CD4-positive, alpha-beta T cell (primary cell): ENCODE measurements around the gene TMEM61. TPM values are rescaled to one million over a fixed set of nuclear protein-coding genes. Genes with fewer than 3 reads are reported as not detected.

Experiments used
- ATAC-seq: fragments of 200-7000 bp; cut with Tn5 transposase; one replicate; pipeline ENCODE4 v1.10.0; 2022; ENCODE audit warnings: mild to moderate bottlenecking; ENCODE audit not compliant: poor library complexity
- CTCF ChIA-PET: fragments of 350-600 bp; sonication (Branson Sonifier 250); formaldehyde crosslinking; loops from one replicate; lab custom pipeline; 2021; ENCODE audit warnings: antibody characterized with exemption, inconsistent platforms; lab: Charles Lee
- POLR2A ChIA-PET: fragments of 350-600 bp; sonication (Branson Sonifier 250); formaldehyde crosslinking; loops from one replicate; lab custom pipeline; 2021; ENCODE audit warnings: antibody characterized with exemption, inconsistent platforms; lab: Charles Lee
- DNase-seq, 14 experiments: peaks; one replicate each; pipeline ENCODE4 v3.0.0-alpha.2; 2013 to 2020; ENCODE audit warnings: mixed read lengths in 2 of 14
- H3K27ac ChIP-seq, 2 donors: one replicate each; pipeline versions ENCODE4 v1.5.1 to v1.7.0; 2013; ENCODE audit warnings: low read length in 2 of 2, low read depth in 1 of 2, mild to moderate bottlenecking in 1 of 2
- H3K27me3 ChIP-seq, 2 experiments: 1 replicate in 1 of 2; 2 replicates in 1 of 2; pipeline versions ENCODE4 v1.6.1 to v1.7.0; 2013; ENCODE audit warnings: low read length in 2 of 2, control low read depth in 1 of 2, mild to moderate bottlenecking in 1 of 2, moderate library complexity in 1 of 2; ENCODE audit not compliant: insufficient read depth in 2 of 2, control insufficient read depth in 1 of 2
- H3K36me3 ChIP-seq: one replicate; pipeline ENCODE4 v1.6.1; 2013; ENCODE audit warnings: low read length, control low read depth; ENCODE audit not compliant: insufficient read depth
- H3K4me1 ChIP-seq: one replicate; pipeline ENCODE4 v1.6.1; 2013; ENCODE audit warnings: low read length, control low read depth; ENCODE audit not compliant: insufficient read depth
- H3K4me3 ChIP-seq: one replicate; pipeline ENCODE4 v1.5.1; 2013; ENCODE audit warnings: mild to moderate bottlenecking, low read length, moderate library complexity
- H3K9me3 ChIP-seq, 2 experiments: 1 replicate in 1 of 2; 2 replicates in 1 of 2; pipeline versions ENCODE4 v1.6.1 to v1.7.0; 2013; ENCODE audit warnings: low read length in 2 of 2, mild to moderate bottlenecking in 2 of 2, control low read depth in 1 of 2, moderate library complexity in 1 of 2; ENCODE audit not compliant: control insufficient read depth in 1 of 2, insufficient read depth in 1 of 2
- H3K27ac Mint-ChIP-seq: one replicate; pipeline ENCODE4 v1.8.0; 2020; ENCODE audit warnings: mixed read lengths
- H3K27me3 Mint-ChIP-seq: one replicate; pipeline ENCODE4 v1.8.0; 2021; ENCODE audit warnings: mixed read lengths
- H3K36me3 Mint-ChIP-seq: one replicate; pipeline ENCODE4 v1.8.0; 2021; ENCODE audit warnings: low read depth, mixed read lengths
- H3K4me1 Mint-ChIP-seq: one replicate; pipeline ENCODE4 v1.8.0; 2021; ENCODE audit warnings: low read depth, mixed read lengths
- H3K4me3 Mint-ChIP-seq: one replicate; pipeline ENCODE4 v1.8.0; 2020; ENCODE audit warnings: mild to moderate bottlenecking, mixed read lengths
- H3K9me3 Mint-ChIP-seq: one replicate; pipeline ENCODE4 v1.8.0; 2020; ENCODE audit warnings: mixed read lengths
- intact Hi-C, 2 experiments: fragments of 100-400 bp; cut with DNase I in 1 of 2; cut with micrococcal nuclease in 1 of 2; formaldehyde crosslinking; loops; one replicate each; pipeline versions ENCODE4 v1.15.1 to v1.9.0; 2023 to 2025; cut with DNase I, micrococcal nuclease
- total RNA-seq, 174 experiments: library from RNA in 2 of 174; stranded (reverse) in 2 of 174; gene quantifications; one replicate each; pipeline ENCODE4 v1.2.3 and lab custom pipeline; 2021 to 2026
- TF ChIP-seq, protein P1 (sequence below): fragments of 200-600 bp; IDR thresholded peaks from one replicate; pipeline ENCODE4 v1.8.0; 2022; ENCODE audit warnings: antibody characterized with exemption, mild to moderate bottlenecking

Gene TMEM61
- total RNA-seq, 2 experiments from 2014 or later: not detected

- Mint-ChIP-seq H3K27ac (no peak overlapping the region), H3K9me3 (no peaks in the 10 kb centered on the region), H3K27me3 (no peaks in the 10 kb centered on the region), H3K36me3 (no peaks in the 10 kb centered on the region), H3K4me1 (no peaks in the 10 kb centered on the region), H3K4me3 (no peak overlapping the region)
- Histone ChIP-seq H3K4me3 (no peak overlapping the region), H3K27me3 (peaks cover 0 to 5% of the 10 kb centered on the region in 2 experiments), H3K27ac (no peak overlapping the region), H3K36me3 (no peaks in the 10 kb centered on the region), H3K4me1 (no peaks in the 10 kb centered on the region), H3K9me3 (no peaks in the 10 kb centered on the region)
- intact Hi-C loops: no loop called here
- ChIA-PET POLR2A (no interaction called here), CTCF (no interaction called here)
- DNase-seq (no peak), ATAC-seq (no peak)
- TF ChIP-seq, protein P1, sequence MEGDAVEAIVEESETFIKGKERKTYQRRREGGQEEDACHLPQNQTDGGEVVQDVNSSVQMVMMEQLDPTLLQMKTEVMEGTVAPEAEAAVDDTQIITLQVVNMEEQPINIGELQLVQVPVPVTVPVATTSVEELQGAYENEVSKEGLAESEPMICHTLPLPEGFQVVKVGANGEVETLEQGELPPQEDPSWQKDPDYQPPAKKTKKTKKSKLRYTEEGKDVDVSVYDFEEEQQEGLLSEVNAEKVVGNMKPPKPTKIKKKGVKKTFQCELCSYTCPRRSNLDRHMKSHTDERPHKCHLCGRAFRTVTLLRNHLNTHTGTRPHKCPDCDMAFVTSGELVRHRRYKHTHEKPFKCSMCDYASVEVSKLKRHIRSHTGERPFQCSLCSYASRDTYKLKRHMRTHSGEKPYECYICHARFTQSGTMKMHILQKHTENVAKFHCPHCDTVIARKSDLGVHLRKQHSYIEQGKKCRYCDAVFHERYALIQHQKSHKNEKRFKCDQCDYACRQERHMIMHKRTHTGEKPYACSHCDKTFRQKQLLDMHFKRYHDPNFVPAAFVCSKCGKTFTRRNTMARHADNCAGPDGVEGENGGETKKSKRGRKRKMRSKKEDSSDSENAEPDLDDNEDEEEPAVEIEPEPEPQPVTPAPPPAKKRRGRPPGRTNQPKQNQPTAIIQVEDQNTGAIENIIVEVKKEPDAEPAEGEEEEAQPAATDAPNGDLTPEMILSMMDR: no peak
Measured at GRCh38 chr1:55005351-55006140, 25.1 kb downstream of the TMEM61 start.

GRCh38 chr1:55006931-55007330 is 26.5 kb downstream of the TMEM61 start:
- intact Hi-C loops: no loop called here
- H3K4me3 Mint-ChIP-seq: no peak overlapping the region
- H3K9me3 Mint-ChIP-seq: no peaks in the 10 kb centered on the region
- TF ChIP-seq, protein P1: no peak
- no peak overlapping the region for H3K27ac Mint-ChIP-seq
- DNase-seq (no peak), ATAC-seq (no peak)
- no peak overlapping the region for H3K27ac ChIP-seq
- no peaks in the 10 kb centered on the region for H3K27me3 ChIP-seq
- POLR2A ChIA-PET: no interaction called here
- no peaks in the 10 kb centered on the region for H3K27me3 Mint-ChIP-seq
- no peaks in the 10 kb centered on the region for H3K4me1 ChIP-seq
- H3K36me3 ChIP-seq: no peaks in the 10 kb centered on the region
- H3K4me3 ChIP-seq: no peak overlapping the region
- no peaks in the 10 kb centered on the region for H3K4me1 Mint-ChIP-seq
- no peaks in the 10 kb centered on the region for H3K9me3 ChIP-seq
- CTCF ChIA-PET: no interaction called here
- H3K36me3 Mint-ChIP-seq: no peaks in the 10 kb centered on the region

DNA sequence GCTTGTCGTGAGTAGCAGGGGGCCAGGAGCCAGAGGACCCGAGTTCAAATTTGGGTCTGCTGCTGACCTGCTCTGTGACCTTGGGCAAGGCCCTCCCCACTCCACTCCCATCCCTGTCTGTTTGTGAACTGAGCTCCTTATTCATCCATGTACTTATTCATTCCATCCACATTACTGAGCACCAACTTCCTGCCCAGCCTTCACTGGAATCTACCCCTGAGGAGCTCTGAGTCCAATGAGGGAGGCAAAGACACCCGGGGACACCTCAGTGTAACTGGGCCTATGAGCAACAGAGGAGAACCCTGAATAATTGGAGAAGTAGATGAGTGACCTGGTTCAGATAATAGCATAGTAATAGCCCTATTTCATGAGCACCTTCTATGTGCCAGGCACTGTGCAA is 27.2 kb downstream of the TMEM61 start:
- TF ChIP-seq, protein P1: no peak
- no peak for ATAC-seq
- Mint-ChIP-seq H3K4me3 (no peak overlapping the region), H3K9me3 (no peaks in the 10 kb centered on the region), H3K27ac (no peak overlapping the region), H3K27me3 (no peaks in the 10 kb centered on the region), H3K4me1 (no peaks in the 10 kb centered on the region), H3K36me3 (no peaks in the 10 kb centered on the region)
- H3K27ac ChIP-seq: no peak overlapping the region
- intact Hi-C loops: no loop called here
- ChIA-PET CTCF (no interaction called here), POLR2A (no interaction called here)
- H3K4me3 ChIP-seq: no peak overlapping the region
- H3K36me3 ChIP-seq: no peaks in the 10 kb centered on the region
- H3K27me3 ChIP-seq: no peaks in the 10 kb centered on the region
- no peaks in the 10 kb centered on the region for H3K4me1 ChIP-seq
- no peak for DNase-seq
- H3K9me3 ChIP-seq: no peaks in the 10 kb centered on the region
